ENCODE measurements around the gene FKRP.
A peak's percentile ranks its signal among the peaks of the same experiment; 100 is the strongest.

FKRP gene

DNA sequence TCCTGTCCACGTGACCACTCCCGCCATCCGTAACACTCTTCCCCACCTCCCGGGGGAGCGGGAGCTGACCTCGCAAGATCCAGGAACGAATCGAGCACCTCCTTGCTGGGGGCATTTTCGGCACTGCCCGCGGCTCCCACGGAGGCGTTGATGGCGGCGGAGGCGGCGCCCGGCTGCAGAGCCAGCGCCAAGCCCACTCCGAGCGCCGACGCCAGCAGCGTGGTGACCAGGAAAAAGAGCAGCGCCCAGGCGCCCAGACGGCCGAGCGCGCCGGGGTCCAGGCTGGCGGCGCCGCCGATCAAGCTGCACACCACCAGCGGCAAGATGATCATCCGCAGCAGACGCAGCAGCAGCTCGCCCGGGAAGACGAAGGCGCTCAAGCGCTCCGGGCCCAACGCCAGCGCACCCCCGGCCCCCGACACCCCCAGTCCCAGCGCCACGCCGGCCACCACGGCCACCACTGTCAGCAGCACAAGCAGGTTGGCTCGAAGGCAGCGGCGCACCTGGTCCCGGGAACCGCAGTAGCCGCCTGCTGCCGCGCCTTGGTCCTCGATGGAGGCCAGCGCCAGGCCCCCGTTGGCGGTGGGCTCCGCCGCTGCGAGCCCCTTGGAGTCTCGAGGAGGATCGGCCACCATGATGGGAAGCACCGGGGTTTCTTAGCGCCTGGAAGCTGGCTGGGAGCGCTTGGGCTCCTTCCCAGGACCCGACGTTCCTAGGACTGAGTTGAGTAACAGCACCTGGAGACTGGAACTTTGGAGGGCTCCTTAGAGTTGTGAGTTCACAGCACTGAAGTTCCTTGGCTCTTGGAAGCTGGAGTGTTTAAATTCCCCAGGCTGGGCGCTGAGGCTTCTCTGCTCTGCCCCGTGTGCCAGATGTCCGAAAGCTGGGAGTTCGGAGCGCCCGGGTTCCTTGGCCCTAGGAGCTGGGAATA is 41.7 kb downstream of the FKRP start:
- Histone ChIP-seq H3K9me3 (ENCODE audit: control insufficient read depth, insufficient read depth, low read length) (no peaks in the 10 kb centered on the region; the same call in 1 of the 2 replicates), H3K27me3 (ENCODE audit: control insufficient read depth, low read length) (peaks cover 8% of the 10 kb centered on the region), H3K36me3 (ENCODE audit: control insufficient read depth, low read length) (peaks cover 56% of the 10 kb centered on the region), H3K79me2 (ENCODE audit: control insufficient read depth, low read length) (peaks cover 58% of the 10 kb centered on the region), H3K4me3 (ENCODE audit: low read length) (peak overlapping the region; percentile 90), H3K4me2 (ENCODE audit: low read length) (peak overlapping the region; percentile 87), H3K9me2 (replicated peaks; ENCODE audit: control insufficient read depth, low read length) (no peaks in the 10 kb centered on the region), H4K20me1 (ENCODE audit: control insufficient read depth, insufficient read depth, low read depth, low read length) (peaks cover 23% of the 10 kb centered on the region; the same call in 1 of the 2 replicates), H3K27ac (ENCODE audit: low read depth, low read length) (peak overlapping the region; percentile 89), H3F3A (ENCODE audit: control insufficient read depth, insufficient read depth) (0 out of 2 replicates have a peak, but pooled peaks cover 2% of the 10 kb centered on the region), H3K4me1 (ENCODE audit: control insufficient read depth, low read length) (peaks cover 41% of the 10 kb centered on the region)
- TF ChIP-seq, protein P1, sequence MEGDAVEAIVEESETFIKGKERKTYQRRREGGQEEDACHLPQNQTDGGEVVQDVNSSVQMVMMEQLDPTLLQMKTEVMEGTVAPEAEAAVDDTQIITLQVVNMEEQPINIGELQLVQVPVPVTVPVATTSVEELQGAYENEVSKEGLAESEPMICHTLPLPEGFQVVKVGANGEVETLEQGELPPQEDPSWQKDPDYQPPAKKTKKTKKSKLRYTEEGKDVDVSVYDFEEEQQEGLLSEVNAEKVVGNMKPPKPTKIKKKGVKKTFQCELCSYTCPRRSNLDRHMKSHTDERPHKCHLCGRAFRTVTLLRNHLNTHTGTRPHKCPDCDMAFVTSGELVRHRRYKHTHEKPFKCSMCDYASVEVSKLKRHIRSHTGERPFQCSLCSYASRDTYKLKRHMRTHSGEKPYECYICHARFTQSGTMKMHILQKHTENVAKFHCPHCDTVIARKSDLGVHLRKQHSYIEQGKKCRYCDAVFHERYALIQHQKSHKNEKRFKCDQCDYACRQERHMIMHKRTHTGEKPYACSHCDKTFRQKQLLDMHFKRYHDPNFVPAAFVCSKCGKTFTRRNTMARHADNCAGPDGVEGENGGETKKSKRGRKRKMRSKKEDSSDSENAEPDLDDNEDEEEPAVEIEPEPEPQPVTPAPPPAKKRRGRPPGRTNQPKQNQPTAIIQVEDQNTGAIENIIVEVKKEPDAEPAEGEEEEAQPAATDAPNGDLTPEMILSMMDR (IDR thresholded peaks at IDR 0.05; ENCODE audit: low read depth, low read length, poor library complexity, severe bottlenecking): no peak

- H3K4me2 ChIP-seq (ENCODE audit: low read length): peak within 1 kb of the TSS; percentile 87
- peaks cover 19% of the 10 kb centered on the region; the same call in 1 of the 2 replicates for H4K20me1 ChIP-seq (ENCODE audit: control insufficient read depth, insufficient read depth, low read depth, low read length)
- H3K36me3 ChIP-seq (ENCODE audit: control insufficient read depth, low read length): peaks cover 48% of the 10 kb centered on the region
- H3K4me3 ChIP-seq (ENCODE audit: low read length): peak within 1 kb of the TSS; percentile 90
- H3K27ac ChIP-seq (ENCODE audit: low read depth, low read length): peak within 1 kb of the TSS; percentile 89
- H3K79me2 ChIP-seq (ENCODE audit: control insufficient read depth, low read length): peaks cover 49% of the 10 kb centered on the region
- H3K9me3 ChIP-seq (ENCODE audit: control insufficient read depth, insufficient read depth, low read length): no peaks in the 10 kb centered on the region; the same call in 1 of the 2 replicates
- TF ChIP-seq EZH2phosphoT487 (IDR thresholded peaks at IDR 0.05; ENCODE audit: borderline replicate concordance, low read length): no peak
- TF ChIP-seq, protein P1 (IDR thresholded peaks at IDR 0.05; ENCODE audit: low read depth, low read length, poor library complexity, severe bottlenecking): peak; percentile 17
- no peaks in the 10 kb centered on the region for H3K9me2 ChIP-seq (replicated peaks; ENCODE audit: control insufficient read depth, low read length)
- H3F3A ChIP-seq (ENCODE audit: control insufficient read depth, insufficient read depth): 0 out of 2 replicates have a peak, but pooled peaks cover 2% of the 10 kb centered on the region
- H3K4me1 ChIP-seq (ENCODE audit: control insufficient read depth, low read length): peaks cover 41% of the 10 kb centered on the region
- peaks cover 8% of the 10 kb centered on the region for H3K27me3 ChIP-seq (ENCODE audit: control insufficient read depth, low read length)
Measured at GRCh38 chr19:46788262-46788967, 42.6 kb downstream of the FKRP start, which contains the start of gene SLC1A5. Gene SLC1A5 (minus strand): TSS chr19:46788594. CDS start chr19:46787965, 629 bp downstream.

DNA sequence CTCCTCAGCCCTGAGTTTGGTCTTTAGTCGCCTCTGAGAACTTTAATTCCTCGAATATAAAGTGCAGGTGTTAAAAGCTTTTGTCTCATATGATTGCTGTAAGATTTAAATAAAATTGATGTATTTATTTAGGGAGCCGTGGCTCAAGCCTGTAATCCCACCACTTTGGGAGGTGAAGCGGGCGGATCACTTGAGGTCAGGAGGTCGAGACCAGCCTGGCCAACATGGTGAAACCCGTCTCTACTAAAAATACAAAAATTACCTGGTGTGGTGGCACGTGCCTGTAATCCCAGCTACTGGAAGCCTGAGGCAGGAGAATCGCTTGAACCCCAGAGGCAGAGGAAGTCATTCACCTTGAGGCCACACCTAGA is 43.1 kb downstream of the FKRP start:
- TF ChIP-seq EZH2phosphoT487 (IDR thresholded peaks at IDR 0.05; ENCODE audit: borderline replicate concordance, low read length): no peak
- TF ChIP-seq, protein P1 (IDR thresholded peaks at IDR 0.05; ENCODE audit: low read depth, low read length, poor library complexity, severe bottlenecking): no peak
- Histone ChIP-seq H3K4me2 (ENCODE audit: low read length) (peak overlapping the region; percentile 36), H3K9me2 (replicated peaks; ENCODE audit: control insufficient read depth, low read length) (no peaks in the 10 kb centered on the region), H3K4me3 (ENCODE audit: low read length) (0 out of 2 replicates have a peak overlapping the region, but pooled peaks have one; percentile 8), H3K27ac (ENCODE audit: low read depth, low read length) (no peak overlapping the region), H3K4me1 (ENCODE audit: control insufficient read depth, low read length) (peaks cover 35% of the 10 kb centered on the region), H3F3A (ENCODE audit: control insufficient read depth, insufficient read depth) (0 out of 2 replicates have a peak, but pooled peaks cover 2% of the 10 kb centered on the region), H3K27me3 (ENCODE audit: control insufficient read depth, low read length) (peaks cover 8% of the 10 kb centered on the region), H3K9me3 (ENCODE audit: control insufficient read depth, insufficient read depth, low read length) (no peaks in the 10 kb centered on the region; the same call in 1 of the 2 replicates), H4K20me1 (ENCODE audit: control insufficient read depth, insufficient read depth, low read depth, low read length) (peaks cover 13% of the 10 kb centered on the region; the same call in 1 of the 2 replicates), H3K36me3 (ENCODE audit: control insufficient read depth, low read length) (peaks cover 43% of the 10 kb centered on the region), H3K79me2 (ENCODE audit: control insufficient read depth, low read length) (peaks cover 44% of the 10 kb centered on the region)
